T47D (cell line): Measurements from ENCODE around the gene DUSP22.

Source experiments
- DNase-seq, 2 experiments: peaks; one replicate each; pipeline versions ENCODE4 v3.0.0 to v3.0.0-alpha.2; 2011 to 2012; ENCODE audit warnings: low read depth in 1 of 2, low spot score in 1 of 2
- JUND ChIP-seq: IDR thresholded peaks from 2 replicates; pipeline ENCODE4 v1.6.1; 2012; ENCODE audit warnings: low read depth
- in situ Hi-C: cut with HindIII; loops from 2 replicates; pipeline ENCODE4 v1.10.0; 2016; ENCODE audit warnings: low sequenced_read_pairs, low pct_unique_long_range_greater_than_20kb

DUSP22 gene

DNA sequence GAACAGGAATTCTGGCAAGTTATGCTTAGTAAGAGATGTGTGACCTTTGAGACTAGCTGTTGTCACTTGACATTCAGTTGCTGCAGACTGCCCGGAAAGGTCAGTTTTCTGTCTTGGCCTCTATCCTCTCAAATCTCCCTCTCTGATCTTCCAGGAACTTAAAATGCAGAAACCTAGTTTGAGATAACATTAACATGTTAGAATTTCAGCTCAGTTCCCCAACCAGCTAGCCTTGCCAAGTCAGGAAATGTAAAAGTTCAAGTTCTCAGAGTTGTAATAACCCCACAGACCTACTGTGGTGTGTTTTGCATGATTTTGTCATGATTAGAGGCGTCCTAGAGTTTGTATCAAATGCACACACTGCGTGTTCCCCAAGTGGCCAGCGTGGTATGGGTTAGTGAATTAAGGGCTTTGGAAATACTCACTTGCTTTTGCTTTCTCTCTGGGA is 46.6 kb downstream of the DUSP22 start:
- in situ Hi-C loops = no loop called here
- DNase-seq = no peak
- TF ChIP-seq JUND = no peak

DNA sequence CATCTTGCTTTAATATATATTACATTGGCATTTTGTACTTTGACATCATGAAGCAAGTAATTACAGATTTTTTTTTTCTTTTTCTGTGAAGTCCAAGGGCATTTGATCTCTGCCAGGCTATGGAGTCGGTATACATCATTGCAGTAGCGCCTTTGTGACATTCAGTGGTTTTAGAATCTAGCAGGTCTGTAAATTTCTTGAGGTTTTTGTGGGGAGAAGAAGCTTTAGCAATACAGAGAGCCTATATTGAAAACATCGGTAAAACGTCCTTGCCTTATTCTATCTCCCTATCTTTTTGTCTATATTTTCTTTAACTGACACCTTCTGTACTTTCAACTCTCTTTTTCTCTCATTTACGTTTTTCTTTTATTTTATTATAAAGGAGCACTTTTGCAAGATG is 47.2 kb downstream of the DUSP22 start:
- DNase-seq = no peak
- in situ Hi-C loops = no loop called here
- no peak for TF ChIP-seq JUND

DNA sequence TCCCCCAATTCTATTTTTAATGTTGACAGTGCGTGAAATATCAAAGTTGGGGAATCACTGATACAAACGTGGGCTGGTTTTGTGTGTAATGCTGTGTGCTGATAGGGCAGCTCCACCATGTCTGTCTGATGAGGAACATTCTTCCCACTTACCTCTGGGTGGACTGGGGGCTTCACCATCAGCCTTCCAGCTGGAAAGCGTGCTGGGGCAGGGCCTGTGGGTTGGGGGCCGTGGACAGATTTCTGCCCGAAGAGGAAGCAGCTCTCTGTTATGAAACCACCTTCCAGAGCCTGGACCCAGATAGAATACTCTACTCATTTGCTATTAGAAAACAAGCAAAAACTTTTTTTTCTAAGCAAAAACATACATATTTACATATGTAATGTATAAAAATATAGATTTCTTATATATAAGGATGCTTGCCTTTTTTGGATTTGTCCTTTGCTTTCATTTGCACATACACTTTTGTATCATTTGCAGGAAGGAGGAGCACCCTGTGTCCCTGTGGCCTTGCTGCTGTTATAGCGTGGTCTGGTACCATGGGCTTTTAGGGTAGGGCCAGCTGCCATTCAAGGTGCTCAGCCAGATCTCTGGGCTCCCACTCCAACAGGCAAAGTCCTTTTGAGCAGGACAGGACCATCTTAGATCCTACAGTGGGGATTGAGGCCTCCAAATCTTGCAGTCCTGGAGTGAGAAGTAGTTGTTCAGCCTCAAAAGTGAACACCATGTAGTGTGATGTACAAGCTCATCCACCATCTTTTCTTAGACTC is 48.1 kb downstream of the DUSP22 start:
- no peak for TF ChIP-seq JUND
- no peak for DNase-seq
- in situ Hi-C loops = no loop called here

DNA sequence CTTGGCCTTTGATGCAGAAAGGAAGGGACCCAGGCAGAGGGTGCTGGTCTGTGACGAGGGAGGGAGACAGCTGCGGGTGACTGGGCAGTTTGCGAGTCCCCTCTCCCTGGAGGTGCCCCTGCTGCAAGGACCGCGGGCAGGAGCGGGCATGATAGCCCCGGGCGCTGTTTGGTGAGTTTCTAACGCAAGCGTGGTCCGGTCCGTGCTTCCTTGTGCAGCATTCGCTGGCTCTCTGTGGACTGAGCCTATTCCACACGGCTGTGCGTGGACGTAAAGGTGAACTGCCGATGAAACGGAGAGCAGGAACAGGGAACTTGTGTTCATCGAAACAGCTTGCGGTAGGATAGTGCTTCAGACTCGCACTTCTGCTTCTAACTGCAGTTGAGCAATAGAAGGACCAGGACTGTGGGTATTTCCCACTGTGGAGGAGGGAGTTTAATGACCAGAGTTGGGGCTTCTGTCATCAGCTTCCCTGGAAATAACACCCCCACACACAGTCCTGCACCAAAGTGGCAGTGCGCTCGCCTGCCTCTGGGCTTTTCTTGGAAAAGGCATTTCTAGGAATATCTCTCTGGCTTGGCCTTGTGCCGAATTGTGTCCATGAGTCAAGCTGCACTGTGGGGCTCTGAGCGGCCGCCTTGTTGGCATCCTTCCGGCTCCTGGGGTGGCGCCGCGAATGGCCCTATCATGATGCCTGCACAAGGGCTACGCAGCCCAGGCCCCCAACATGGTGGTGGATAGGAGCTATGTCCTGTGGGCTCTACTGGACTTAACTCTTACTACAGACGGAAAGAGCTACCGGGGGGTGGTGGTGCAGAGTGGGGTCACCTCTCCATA is 48.9 kb downstream of the DUSP22 start:
- no peak for TF ChIP-seq JUND
- in situ Hi-C loops = no loop called here
- no peak for DNase-seq

DNA sequence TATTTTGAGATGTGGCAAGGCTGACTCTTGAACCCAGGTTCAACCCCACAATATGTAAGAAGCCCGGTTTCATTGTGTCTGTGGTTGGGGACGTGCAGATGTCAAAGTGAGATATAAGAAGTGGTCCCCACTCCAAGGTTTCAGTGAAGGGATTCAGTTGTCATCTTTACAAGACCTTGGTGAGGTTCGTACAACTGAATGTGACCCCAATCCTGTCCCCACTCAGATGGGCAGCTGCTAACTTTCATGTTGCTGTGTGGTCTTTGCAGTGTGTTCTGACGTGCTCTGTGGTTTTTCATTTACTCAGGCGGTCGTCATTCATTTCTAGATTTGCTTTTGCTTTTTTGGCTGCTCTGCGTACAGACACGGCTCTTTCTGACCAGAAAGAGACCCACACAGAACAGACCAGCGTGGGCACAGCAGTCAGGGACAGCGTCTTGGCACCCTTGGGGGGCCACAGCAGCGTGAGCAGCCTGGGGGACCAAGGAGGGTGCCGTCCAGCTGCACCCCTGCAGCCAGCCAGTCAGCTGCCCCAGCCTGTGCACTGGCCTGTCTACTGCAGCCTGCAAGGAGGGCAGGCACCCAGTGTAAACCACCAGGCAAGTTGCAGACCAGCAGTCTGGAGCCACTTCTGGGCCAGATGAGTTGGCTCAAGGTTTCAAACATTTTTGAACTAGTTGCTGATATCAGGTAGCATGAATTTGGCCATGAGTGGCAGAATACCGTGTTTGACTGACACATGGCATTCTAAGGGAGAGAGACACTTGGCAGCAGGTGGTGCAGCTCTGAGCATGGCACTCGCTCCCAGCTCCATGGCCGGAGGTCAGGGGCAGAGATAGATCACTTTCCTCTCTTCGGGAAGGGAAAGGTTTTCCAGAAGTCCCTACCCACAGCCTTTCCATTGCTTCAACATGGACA is 49.9 kb downstream of the DUSP22 start:
- in situ Hi-C loops = no loop called here

DNA sequence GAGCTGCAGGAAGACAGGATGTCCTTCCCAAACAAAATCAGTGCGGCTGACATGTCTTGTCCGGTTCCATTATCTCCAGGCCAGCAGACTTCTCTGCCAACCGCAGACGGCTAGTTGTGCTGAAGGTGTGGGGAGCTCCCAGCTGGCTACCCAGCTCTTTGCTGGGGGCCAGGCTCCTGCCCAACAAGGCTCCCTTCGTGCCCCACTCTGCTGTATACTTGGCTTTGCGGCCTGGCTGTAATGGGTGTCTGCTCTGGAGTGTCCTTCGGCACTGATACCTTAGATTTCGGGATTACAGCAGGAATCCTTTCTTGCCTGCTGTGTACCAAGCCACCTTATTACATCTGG is 50.5 kb downstream of the DUSP22 start:
- TF ChIP-seq JUND = no peak
- in situ Hi-C loops = no loop called here

More for the DNA sequence above, 49.9 kb downstream of the DUSP22 start:
- no peak for TF ChIP-seq JUND
- no peak for DNase-seq

DNA sequence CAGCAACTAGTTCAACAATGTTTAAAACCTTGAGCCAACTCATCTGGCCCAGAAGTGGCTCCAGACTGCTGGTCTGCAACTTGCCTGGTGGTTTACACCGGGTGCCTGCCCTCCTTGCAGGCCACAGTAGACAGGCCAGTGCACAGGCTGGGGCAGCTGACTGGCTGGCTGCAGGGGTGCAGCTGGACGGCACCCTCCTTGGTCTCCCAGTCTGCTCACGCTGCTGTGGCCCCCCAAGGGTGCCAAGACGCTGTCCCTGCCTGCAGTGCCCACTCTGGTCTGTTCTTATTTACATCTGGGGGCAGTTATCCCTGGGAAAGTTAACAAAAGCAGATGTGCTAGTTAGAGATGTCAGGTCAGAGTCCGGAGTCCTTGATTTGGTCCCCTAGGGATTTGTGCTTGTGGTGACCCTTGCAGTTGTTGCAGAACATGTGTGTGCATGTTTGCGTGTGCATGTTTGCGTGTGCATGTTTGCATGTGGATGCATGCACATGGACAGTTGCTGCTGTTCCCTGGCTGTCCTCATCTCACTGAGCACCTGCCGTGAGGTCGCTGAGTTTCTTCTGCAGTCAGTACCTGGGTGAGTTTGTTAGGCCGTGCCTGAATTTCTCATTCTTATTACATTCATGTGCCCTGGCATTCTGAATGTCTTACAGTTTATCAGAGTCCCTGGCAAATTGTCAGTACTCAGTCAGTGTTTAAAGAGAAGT is 51.1 kb downstream of the DUSP22 start:
- in situ Hi-C loops = no loop called here
- no peak for DNase-seq
- TF ChIP-seq JUND = no peak

More for the DNA sequence above, 50.5 kb downstream of the DUSP22 start:
- DNase-seq = no peak

DNA sequence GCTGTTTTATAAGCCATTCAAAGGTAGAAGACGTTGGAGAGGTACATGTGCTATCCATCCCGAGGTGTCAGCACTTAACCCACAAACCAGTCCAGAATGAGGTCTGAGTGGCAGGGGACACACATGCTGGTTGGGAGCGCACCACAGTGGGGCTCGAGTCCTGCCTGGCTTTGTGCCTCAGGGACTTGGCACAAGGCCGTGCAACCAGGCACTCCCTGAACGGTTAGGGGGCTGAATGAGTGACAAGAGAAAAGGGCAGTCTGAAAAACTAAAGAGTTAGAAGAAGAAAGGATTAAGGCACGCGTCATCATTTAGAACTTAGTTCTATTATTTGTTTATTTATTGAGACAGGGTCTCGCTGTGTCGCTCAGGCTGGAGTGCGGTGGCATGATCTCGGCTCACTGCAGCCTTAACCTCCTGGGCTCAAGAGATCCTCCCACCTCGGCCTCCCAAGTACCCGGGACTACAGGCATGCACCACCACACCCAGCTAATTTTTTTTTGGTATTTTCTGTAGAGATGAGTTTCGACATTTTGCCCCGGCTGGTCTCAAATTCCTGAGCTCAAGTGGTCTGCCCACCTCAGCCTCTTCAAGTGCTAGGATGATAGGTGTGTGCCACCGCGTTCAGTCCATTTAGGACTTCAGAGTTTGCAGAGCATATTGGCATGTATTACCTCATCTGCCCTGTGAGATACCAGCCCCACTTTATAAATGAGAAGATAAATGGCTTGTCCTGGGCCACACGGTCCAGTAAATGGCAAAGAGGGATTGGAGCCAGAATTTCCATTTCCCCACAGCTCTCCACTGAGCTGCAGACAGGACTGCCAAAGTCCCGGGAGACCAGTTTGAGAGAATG is 51.9 kb downstream of the DUSP22 start:
- in situ Hi-C loops = no loop called here
- no peak for DNase-seq
- TF ChIP-seq JUND = no peak

DNA sequence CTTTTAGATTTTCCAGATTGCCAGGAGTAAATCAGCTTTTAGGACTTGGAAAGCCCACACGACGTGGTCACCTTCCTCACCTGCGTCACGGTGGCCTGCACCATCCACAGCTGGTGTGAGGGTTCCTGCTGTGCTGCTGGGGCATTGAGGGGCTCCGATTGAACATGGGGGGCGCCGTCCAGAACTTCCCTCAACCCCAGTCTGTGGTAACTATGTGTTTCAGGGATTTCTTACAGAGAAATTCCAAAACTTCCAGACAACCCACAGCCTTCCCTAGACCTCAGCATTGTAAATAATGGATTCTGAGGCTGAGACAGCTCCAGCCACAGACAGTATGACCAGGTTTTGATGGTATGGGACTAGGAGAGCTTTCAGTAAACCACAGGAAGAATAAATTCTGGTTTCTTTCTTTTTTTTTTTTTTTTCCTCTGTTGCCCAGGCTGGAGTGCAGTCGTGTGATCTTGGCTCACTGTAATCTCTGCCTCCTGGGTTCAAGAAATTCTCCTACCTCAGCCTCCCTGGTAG is 52.6 kb downstream of the DUSP22 start:
- DNase-seq = no peak
- no peak for TF ChIP-seq JUND
- in situ Hi-C loops = no loop called here

DNA sequence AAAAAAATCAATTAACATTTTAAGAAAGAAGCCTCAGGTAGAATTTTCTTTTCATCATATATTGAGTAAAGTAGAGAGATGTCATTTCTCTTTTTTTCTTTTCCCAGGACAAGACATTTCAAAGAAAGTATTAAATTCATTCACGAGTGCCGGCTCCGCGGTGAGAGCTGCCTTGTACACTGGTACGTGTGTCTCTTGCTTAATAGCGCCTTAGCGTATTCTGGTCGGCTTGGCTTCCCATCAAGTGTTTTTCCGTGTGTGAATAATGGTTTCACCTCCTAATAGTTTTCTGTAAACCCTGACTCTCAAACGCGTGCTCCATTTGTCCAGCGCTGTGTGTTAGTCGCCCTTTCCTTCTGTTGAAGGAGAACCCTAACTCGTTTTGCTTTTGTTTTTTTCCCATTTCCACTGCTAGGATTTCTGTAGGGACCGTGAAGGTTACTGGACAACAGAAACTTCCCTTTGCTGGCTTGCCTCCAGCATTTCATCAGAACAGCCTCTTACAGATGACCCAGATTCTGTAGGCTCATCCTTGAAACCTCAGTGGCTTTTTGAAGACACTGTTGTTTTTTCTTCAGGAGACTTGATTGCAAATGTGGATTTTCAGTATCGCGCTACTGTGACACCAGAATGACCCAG is 53.6 kb downstream of the DUSP22 start:
- no peak for TF ChIP-seq JUND
- in situ Hi-C loops = no loop called here
- no peak for DNase-seq
